CD4-positive, alpha-beta T cell treated with Interleukin-1 beta for 1 hour (primary cell): Measurements from ENCODE around the gene SMAD3.
A peak's percentile ranks its signal among the peaks of the same experiment; 100 is the strongest.

Source experiments
- DNase-seq, 2 donors: peaks; one replicate each; pipeline ENCODE4 v3.0.0-alpha.2; 2020 to 2022

Gene SMAD3

DNA sequence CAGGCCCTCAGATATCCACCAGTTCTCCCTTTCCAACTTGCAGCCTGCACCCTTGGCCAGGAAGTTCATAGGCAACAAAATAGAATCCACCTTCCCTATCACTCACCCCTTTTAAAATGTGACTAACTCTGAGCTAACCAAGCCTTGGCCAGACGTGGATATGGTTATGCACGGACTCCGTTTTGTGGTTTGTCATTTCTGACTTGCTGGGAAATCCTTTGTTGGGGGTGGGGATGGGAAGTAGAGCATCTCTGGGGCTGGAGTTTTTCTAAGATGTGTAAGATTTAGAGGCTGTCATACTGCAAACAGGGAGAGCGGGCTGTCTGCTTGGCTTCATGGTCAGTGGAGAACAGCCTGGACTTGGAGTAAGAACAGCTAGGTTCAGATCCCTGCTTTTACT is 62.6 kb downstream of the SMAD3 start:
- DNase-seq: no peak

DNA sequence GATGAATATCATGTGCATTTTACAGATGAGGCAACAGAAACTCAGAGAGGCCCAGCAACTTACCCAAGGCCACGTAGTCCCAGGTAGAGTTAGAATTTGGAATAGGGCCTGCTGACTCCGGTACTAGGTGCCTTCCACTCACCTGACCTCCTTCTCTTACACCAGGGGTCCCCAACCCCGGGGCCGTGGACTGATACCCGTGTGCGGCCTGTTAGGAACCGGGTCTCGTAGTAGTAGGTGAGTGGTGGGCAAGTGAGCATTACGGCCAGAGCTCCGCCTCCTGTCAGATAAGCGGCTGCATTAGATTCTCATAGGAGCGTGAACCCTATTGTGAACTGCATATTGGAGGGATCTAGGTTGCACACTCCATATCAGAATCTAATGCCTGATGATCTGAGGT is 64.8 kb downstream of the SMAD3 start:
- DNase-seq: no peak

DNA sequence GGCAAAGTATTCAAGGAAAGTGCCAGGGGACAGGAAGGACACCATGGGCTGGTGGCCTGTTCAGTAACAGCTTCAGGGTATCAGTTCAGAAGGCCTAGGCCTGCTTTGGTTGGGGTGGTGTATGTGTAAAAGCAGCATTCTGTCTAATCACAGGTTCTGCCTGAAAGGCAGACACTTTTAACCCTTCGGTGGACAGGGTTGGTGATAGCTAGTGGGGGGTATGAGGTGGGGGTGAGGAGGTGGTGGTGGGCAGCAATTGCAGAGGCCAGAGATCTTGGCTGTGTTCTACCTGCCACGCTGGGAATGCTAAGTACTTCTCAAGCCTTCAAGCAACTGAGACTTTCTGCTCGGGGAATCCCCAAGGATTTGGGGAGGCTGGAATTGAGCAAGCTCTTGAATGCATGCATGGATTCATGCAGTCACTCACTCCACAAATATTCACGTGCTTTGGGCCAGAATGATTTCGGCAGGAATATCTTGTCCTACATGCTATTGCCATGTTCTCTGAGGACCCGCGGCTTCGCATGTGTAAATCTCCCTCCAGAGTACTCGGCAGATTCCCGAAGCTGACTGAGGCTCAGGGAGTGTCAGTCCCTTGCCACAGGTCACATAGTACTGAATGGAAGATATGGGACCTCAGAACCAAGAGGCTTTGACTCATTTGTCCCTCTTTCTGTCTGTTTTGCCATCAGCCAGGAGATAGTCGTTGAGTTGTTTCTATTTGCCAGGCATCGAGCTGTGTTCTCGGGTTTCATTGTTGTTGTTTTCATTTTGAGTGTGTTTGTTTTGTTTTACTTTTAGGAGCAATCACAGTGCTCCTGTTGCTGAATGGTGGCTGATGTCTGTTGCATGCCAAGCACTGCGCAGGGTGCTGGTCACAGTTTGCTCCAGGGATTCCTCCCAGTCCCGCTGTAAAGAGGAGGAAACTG is 65.5 kb downstream of the SMAD3 start:
- no peak for DNase-seq

DNA sequence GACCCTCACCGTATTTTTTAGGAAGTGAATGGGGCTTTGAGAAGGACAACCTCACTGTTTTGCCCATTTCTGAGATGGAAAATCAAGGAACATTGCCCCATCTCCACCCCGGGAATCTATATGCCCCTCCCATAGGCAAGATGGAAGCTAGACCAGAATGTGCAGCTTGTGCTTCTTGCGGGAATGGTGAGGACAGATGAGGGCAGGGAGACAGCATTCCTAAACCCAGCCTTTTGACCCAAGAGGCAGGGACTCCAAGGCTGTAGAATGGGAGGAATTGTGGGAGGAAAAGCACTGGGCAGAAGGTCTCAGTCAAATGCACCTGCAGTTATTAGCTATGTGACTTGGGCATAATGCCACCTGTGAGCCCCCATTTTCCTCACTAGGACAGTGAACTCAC is 66.9 kb downstream of the SMAD3 start:
- no peak for DNase-seq

GRCh38 chr15:67133026-67133425 is 67.6 kb downstream of the SMAD3 start:
- no peak for DNase-seq

- DNase-seq: no peak
These were observed 68.3 kb downstream of the SMAD3 start for GRCh38 chr15:67133738-67134066.

DNA sequence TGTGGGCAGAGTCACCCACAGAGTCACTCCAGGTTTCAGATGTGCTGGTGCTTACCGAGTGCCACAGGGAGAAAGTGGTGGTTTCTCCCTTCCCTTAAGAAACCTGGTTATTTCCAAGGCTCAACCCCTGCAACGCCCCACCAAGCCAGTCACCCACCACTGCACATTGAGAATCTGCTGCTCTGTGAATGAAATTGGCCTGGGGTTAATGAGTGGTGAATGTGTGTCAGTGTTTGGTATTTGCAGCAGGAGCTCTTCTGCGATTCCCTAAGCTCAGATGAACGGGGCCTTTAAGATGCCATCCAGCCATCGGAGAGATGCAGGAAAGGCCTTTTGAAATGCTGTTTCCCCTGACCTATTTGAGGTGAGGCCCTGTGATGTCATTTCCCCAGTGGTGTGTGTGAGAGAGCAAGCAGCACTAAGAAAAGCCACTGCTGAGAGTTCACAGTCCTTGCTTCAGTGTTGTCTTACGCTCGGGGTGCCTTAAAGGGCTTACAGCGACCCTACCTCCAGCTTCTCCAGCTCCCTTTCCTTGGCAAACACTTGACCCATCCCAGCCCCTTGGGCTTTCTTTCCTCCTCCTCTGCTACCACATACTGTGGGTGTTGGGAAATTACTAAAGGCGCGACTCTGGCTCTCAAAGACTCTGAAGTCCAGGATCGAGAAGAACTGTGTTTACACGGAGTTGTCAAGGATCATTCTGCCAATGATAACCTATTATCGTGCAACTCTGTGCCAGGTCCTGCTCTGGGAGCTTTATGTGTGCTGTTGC is 68.9 kb downstream of the SMAD3 start:
- peak; percentile 80 to 84 for DNase-seq

DNA sequence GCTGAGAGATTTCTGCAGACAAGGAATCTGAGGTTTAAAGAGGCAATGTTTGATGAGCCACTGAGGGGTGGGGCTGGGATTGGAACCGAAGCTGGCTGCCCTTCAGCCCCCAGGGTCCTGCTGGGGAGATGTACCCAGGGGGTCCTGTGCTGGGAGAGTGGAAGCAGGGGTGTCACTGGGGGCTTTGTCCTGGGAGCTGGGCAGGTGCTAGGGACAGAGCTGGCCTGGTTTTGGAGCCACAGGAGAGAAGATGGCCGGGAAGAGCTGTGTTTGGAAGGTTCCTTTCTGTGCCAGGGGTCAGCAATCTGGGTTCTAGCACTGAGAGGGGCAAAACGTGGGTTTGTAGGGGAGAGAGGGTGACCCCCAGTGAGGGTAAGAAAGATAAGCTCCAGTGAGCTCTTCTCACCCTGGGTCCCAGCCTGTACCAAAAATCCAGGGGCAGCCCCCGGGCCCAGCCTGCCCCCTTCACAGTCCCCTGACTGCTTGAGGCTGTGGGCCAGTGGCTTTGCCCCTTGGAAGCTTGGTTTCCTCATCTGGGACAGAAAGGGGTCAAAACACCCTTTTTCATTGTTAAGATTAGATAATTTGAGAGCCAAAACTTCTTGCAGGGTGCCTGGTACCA is 69.6 kb downstream of the SMAD3 start:
- DNase-seq: no peak

DNA sequence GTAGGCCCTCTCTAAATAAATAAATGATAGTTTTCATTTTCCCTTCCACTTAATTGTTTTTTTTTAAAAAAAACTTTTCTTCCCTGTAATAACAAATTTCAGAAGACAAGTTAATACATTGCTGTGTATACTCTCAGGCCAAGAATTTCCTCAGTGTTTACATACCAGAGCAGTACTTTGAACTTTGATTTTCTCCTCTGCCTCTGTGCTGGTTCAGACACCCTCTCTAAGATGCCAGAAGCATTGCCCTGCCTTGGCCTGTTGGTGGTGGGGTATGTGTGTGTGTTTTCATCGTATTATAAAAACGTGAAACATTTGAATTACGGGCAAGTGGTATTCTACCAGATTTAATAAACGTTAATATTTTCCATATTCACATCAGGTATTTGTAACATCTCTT is 70.1 kb downstream of the SMAD3 start:
- no peak for DNase-seq

DNA sequence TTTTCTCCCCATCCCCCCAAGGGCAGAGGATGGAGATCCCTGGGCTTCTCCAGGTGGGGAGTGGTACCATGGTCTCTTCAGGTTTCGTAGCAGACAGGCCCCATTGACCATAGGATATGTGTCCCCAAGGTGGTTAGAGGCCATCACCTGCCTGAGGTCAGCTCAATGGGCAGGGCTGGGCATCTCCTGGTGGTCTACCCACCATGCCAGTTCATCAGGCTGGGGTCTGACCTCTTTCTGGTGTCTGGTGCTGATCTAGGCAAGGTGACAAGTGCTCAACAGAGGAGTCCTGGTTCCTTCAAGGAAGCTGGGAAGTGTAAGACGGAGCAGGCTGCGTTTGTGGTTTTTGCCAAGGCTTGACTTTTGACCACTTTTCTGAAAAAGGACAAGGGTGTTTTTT is 71.4 kb downstream of the SMAD3 start:
- no peak for DNase-seq

GRCh38 chr15:67137319-67137718 is 71.9 kb downstream of the SMAD3 start:
- DNase-seq: no peak

GRCh38 chr15:67137951-67138848 is 72.8 kb downstream of the SMAD3 start:
- no peak for DNase-seq

DNA sequence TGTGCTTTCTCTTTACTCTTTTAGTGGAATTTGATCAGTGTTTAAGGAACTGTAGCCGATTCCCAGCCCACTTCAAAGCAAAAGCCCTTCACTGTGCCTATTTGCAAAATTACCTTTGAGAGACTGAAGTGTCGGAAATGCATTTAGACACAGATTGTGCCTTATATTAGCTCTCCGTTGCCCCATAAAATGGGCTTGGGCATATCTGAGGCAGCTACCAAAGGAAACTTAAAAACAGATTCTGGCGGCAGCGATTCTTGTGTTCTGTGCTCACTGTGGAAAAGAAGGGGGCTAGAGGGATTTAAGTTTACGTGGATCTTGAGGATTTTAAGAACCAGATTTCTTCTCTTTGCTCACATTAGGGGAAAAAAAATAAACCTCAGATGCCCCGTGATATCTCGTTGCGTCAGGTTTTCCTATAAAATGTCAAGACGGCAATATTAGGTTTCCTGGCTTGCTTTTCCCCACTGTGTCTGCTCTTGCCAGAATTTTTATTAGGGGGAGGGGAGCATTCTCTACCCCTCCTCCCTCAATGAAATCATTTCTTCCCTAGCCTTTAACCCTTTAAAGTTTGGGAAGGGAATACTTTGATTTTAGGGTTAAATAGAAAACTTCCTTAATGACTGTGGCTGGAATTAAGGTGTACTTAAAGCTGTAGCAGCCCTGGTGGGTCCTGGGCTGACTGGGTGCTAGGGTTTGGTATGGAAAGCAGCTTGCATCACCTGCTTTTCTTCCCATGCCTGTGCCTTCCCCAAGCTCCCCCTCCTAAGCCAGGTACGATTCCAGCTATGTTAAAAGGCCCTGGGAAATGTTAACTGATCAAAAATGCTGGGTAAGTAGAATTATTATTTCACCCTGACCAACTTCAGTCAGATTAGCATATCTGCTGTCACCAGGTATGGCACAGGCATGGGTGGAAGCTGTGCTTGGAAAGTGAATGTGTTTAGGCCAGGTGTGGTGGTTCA is 73.8 kb downstream of the SMAD3 start:
- DNase-seq: no peak

- DNase-seq: no peak
These were observed 74.9 kb downstream of the SMAD3 start for GRCh38 chr15:67140078-67140833.

GRCh38 chr15:67142092-67142766 is 76.8 kb downstream of the SMAD3 start:
- DNase-seq: no peak

DNA sequence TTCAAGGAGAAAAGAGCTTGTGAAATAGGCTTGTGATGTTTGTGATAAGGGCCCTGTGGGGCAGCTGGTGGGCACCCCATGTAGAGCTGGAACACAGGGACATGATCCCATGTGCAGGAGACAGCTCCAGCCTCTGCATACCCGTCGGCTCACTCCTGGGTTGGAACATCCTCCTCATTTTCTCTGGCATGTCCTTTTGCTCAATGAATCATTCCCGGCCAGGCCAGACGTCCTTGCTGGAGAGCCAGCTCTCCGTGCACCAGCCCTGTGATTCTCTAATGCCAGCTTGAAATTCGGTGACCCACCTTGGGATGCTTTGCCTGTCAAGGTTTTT is 77.3 kb downstream of the SMAD3 start:
- DNase-seq: no peak

GRCh38 chr15:67143646-67144045 is 78.2 kb downstream of the SMAD3 start:
- DNase-seq: no peak

- DNase-seq: peak in 1 of 2 donors; percentile 45
These were observed 79.4 kb downstream of the SMAD3 start for GRCh38 chr15:67144609-67145311.

- no peak for DNase-seq
These were observed 79.9 kb downstream of the SMAD3 start for GRCh38 chr15:67145312-67145610.

- no peak for DNase-seq
These were observed 80.3 kb downstream of the SMAD3 start for GRCh38 chr15:67145710-67146109.
